Stomach (tissue), 4 donors: ENCODE measurements around the gene ANKRD18B.
"Not testable (repeated sequence)": the region's sequence is repeated elsewhere in the genome, so short reads cannot be mapped to it uniquely, and the experiment has no call there.

ENCODE experiments used
- CTCF ChIP-seq, 7 experiments: fragments of 450-650 bp in 4 of 7; fragments of 200-600 bp in 3 of 7; sonication (generic) in 3 of 7; IDR thresholded peaks; one replicate each; pipeline ENCODE4 v1.5.1; 2016 to 2019; ENCODE audit warnings: antibody characterized with exemption in 7 of 7, control low read depth in 2 of 7, mild to moderate bottlenecking in 1 of 7
- POLR2A ChIP-seq, 4 donors: fragments of 450-650 bp; IDR thresholded peaks; one replicate each; pipeline ENCODE4 v1.6.1; 2016; ENCODE audit warnings: antibody characterized with exemption in 4 of 4, control low read depth in 2 of 4, mild to moderate bottlenecking in 1 of 4, moderate library complexity in 1 of 4
- POLR2AphosphoS5 ChIP-seq, 3 donors: sonication (generic); formaldehyde crosslinking; IDR thresholded peaks; one replicate each; pipeline ENCODE4 v1.6.1; 2016; ENCODE audit warnings: antibody characterized with exemption in 3 of 3

- TF ChIP-seq CTCF, POLR2A, POLR2AphosphoS5 (IDR thresholded peaks at IDR 0.05): not testable (repeated sequence)
Measured at GRCh38 chr9:33612410-33612809, 88.4 kb downstream of the ANKRD18B start.
